NCI-H2029 (cell line): ENCODE measurements around the gene BRD7.

Source experiments
- DNase-seq: peaks from one replicate; lab custom pipeline; 2025; lab: John Stamatoyannopoulos, UW

BRD7 gene

DNA sequence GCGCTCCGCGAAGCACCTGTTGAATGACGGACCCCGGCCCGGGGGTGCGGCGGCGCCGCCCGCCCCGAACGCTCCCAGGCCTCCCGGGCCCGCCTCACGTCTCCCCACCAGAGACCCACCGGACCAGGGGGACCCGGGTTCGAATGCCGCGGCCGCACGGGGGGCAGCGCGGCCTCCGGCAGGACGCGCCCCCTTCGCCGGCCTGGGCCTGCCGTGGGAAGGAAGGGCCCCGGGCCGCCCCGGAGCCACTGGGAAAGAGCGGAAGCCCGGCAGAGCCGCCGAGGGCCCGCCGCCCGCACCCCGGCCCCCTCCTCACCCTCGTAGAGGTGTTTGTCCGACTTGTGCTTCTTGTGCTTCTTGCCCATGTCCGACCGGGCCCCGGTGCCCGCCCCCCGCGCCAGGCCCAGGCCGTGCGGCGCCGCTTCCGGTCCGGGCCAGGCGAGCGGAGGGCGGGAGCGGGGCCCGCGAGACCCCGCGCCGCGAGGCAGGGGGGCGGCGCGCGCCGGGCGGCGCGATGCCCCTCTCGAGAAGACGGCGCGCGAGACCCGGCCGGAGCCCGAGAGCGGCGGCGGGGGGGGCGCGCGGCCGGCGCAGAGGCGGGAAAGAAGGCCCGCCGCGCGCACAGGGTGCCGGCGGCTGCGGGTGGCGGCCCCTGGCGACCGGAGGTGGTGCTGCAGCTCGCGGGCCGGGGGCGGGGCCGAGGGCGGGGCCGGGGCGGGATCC is at the start of gene BRD7:
Gene BRD7 (minus strand): TSS at position 579 of the 723 bp plus-strand sequence. CDS start 214 bp downstream, at position 365.
- no peak for DNase-seq

DNA sequence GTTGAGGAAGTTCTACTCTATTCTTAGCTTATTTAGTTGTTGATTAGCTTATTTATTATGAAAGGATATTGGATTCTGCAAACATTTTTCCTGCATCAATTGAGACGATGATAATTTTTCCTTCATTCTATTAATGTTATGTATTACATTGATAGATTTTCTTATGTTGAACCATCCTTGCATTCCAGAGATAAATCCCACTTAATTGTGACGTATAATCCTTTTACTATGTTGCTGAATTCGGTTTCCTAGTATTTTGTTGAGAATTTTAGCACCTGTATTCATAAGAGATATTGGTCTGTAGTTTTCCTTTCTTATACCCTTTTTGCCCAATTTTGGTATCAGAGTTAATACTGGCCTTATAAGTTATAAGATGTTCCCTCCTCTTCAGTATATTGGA is 47.6 kb upstream of the BRD7 start:
- DNase-seq = no peak

DNA sequence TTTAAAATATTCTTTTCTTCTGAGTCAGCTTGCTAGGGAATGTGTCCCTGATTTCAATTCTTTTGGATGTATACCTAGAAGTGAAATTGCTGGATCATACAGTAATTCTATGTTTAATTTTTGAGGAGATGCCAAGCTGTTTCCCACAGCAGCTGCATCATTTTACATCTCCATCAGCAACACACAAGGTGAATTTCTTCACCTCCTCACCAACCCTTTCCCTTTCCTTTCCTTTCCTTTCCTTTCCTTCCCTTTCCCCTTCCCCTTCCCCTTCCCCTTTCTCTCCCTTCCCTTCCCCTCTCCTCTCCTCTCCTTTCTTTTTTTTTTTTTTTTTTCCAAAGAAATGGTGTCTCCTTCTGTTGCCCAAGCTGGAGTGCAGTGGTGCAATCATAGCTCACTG is 45.4 kb upstream of the BRD7 start:
- DNase-seq = no peak

DNA sequence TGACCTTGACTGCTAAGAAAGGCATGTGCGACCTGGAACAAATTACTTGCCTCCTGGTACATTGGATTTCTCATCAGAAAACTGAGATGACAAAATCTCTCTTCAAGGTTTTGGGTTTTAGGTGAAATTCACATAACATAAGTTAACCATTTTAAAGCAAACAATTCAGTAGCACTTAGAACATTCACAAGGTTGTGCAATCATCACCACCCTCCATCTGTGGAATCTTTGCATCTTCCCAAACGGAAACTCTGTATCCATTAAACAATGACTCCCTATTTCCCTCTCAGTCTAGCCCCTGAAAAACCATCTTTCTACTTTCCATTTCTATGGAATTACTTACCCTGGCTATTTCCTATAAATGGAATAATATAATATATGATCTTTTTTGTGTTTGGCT is 42.2 kb upstream of the BRD7 start:
- DNase-seq = no peak

DNA sequence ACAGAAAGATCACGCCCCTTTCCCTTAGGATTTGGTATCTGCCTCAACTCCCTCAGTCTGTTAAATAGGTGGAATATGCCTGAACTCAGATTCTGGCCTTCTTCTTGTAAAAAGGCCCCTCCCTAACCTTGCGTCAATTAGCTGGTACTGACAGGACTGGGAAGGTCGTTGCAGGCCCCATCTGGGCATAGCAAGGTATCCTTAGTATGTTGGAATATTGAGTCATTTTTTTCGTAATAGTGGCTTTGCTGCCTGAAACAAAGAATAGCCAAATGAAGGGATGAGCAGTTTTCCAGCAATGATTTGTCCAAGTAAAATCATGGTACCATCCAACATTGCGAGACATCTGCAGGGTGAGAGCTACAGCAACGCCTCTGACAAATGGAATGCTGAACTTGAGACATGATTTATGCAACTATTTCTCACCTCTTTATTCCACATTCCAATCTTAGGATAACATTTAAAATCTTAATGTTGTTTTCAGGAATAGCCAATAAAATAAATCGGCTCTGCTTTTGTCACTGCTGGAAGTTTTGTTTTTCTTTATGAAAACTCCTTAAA is 39.3 kb upstream of the BRD7 start:
- no peak for DNase-seq

DNA sequence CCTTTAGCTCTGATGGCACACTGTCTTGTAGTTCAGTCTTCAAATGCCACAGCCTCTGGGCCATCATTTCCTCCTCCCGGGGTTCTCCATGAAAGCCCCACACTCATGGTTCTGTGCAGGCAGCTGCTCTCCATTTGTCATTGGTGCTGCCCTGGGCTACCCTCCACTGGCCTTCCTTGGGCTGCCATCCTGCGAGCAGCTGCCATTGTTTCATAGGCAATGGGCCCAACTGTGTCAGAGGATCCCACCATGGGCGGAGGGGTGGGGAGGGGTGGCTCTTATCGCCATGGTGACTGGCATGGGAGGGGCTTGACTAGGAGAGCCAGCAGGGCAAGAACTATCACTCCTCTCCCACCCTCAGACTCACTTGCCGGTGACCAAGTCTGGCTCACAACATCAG is 38.6 kb upstream of the BRD7 start:
- no peak for DNase-seq

DNA sequence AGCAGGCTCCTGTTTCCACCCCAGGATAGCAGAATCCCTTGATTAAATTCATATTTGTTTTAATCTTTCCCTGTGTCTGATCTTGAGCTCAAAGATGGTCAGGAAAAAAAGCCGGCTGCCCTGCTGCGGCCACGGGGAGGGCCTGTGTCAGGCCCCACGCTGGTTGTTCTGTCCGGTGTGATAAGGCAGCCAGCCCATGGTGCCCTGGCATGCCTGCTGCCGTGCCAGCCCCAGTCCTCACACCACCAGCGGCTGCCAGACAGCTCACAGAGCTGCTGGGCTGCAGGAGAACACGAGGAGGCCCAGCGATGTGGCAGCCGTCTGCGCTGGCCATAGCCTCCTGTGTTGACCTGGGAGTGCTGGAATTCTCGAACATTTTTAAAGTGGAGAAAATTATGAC is 34.7 kb upstream of the BRD7 start:
- no peak for DNase-seq

DNA sequence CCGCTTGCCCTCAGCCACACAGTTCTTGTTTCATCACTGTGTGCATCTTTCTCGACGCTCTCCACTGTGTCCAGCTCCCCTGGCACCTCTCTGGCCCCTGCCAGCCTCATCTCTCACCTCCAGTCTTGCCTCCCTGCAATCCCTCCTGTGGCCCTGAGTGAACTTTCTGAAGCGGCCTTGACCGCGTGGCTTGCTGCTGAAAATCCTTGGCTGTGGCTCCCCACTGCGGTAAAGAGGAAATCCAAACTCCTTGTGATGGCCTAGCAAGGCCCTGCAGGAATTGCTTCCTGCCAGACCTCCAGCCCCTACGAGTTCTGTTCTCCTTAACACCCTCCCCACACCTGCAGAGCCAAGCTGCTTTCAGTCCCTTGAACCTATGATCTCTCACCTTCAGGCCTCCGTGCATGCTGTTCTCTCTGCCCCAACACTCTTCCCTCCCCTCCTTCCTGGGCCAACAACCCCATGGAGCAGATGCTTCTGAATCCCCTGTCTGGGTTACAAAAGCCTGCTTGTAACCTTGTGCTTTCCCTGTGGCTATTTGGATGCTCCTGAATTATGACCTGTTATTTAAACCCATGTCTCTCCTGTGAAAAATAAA is 33.6 kb upstream of the BRD7 start:
- no peak for DNase-seq

DNA sequence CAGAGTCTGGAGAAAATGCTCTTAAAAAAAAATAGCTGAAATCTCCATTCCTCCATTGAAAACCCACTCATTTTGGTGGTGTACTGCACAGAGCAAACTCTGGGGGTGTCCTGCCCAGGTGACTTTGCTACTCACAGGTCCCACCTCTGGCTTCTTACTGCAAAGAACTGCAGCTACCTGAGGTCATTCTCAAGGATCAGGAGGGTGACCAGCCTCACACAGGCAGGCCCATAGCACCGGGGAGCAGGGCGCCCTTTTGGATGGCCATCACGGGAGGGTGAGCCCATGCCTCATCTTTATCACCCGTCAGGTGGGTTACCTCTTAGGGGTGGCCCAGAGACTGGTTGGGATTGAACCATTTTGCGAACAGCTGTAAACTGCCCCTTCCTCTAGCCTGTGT is 32.6 kb upstream of the BRD7 start:
- DNase-seq = no peak

DNA sequence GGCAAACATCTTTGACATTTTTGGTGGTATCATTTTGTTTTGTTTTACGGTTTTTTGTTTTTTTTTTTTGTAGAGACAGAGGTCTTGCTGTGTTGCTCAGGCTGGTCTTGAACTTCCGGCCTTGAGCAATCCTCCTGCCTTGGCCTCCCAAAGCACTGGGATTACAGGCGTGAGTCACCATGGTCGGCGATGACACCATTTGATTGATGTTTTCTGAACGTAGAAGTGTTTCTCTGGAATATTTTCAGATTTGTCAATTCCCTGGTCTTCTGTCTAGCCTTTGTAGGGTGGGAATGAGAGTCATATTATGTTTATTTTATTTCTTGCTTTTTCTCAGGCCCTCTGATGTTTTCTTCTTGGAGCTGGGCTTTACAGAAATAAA is 32.2 kb upstream of the BRD7 start:
- no peak for DNase-seq

DNA sequence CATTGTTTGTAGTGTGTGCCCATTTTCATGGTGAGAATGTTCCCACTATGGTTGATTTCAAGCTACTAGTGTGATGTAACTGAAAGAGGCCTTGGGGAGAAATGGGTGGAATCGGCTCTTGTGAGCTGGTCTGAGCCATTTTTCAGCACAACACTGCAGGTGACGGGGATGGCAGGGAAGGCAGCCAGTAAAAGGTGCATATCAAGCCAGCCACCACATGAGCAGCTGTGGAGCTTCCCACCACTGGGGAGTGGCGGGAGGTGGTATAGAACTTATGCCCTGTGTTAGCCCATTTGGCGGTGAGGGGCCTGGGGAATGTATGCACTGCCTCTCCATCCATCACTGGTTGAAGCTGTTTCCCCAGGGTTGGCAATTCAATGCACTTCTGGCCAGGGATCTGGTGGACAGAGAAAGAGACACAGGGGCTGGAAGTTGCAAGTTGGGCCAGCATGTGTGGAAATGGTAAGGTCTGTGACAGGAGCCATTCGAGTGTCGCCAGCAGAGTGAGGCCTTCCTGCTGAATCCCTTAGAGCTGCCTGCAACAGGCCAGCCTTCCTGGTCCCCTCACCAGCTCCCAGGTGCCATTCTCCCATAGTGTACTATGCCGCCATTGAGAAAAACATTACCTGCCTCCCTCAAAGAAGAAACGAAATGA is 31.7 kb upstream of the BRD7 start:
- no peak for DNase-seq

DNA sequence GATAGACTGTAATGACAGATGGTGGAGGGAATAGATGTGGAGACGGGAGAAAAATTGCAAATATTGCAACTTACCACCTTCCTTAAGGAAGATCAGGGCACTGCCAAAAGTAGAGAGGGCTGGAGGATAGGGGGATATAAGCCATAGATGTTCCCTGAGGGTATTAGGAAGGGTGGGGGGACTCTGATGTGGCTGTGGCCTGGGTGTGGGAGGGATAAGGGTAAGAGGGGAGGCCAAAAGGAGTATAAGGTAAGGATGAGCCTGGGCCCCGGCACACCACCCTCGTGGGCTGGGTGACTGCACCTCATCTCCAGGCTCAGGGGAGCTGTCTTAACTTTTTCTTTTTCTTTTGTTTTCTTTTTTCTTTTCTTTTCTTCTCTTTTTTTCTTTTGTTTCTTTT is 30.6 kb upstream of the BRD7 start:
- DNase-seq = no peak

DNA sequence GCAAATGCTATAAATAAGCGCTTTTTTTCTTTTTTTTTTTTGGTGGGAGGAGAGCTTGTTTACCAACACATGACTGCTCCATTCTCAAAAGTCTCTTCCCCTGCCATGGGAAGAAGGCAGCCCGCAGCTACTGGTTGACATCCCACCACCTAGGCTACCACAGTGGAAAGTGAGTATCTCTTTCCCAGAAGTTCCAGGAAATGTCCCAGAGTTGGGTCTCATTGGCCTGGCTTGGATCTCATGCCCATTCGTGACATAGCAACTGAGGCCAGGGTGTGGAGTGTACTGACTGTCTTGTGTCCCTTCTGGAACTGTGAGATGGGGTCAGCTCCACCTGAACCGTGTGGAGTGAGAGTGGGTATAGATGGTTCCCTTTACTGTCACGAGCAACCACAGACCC is 29.5 kb upstream of the BRD7 start:
- no peak for DNase-seq

DNA sequence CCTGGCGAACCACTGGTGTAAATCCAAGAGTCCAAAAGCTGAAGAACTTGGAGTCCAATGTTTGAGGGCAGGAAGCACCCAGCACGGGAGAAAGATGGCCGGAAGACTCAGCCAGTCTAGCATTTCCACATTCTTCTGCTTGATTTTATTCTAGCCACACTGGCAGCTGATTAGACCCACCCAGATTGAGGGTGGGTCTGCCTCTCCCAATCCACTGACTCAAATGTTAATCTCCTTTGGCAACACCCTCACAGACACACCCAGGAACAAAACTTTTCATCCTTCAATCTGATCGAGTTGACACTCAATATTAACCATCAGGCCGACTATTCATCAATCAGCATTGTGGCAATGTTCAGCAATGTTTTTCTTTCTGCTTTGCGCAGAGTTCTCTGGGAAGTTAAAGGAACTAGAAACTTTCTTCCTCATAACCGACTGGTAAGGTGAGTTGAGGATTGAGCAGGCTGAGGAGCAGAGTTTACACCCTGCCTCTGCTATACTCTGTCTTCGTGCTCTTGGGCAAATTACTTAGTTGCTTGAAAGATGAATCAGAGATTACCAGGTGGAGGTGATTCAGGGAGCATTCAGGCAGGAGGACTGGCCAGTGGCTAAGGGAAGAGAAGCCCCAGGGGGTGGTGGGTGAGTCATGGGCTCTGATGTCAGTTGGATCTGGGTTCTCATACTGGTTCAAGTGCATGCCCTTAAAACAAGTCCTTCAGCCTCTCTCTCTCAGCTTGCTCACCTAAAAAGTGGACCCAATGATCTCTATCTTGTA is 28.2 kb upstream of the BRD7 start:
- no peak for DNase-seq

DNA sequence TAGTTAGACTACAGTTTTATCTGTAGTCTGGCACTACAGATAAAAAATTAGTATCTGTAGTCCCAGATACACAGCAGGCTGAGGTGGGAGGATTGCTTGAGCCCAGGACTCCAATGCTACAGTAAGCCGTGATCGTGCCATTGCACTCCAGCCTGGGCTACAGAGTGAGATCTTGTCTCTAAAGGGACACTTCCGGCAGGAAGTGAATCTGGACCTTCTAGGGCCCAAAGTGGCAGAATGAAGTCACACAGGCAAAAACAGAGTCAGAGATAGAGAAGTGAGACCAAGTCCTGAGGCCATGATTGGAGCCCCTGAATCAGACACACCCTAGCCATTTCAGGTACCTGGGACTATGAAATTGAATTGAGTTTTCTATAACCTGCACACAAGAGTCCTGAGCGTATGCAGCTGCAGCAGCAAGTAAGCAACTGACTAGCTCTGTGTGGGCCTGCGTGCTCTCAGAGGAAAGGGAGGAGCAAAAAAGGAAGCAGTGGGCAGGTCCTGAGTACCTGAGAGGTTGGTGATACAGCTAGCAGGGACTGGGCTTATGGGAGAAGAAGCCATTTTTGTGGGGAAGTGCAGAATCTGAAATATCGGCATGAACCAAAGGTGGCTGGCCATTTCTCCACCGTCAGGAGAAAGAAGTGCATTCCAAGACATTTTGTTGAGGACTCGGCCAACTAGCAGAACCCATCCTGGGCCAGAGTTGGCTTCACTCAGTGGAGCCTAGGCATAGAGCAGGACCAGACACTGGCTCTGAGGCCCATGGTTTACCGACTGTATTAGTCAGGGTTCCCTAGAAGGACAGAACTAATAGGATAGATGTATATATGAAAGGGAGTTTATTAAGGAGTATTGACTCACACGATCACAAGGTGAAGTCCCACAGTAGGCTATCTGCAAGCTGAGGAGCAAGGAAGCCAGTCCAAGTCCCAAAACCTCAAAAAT is 27.2 kb upstream of the BRD7 start:
- DNase-seq = no peak

DNA sequence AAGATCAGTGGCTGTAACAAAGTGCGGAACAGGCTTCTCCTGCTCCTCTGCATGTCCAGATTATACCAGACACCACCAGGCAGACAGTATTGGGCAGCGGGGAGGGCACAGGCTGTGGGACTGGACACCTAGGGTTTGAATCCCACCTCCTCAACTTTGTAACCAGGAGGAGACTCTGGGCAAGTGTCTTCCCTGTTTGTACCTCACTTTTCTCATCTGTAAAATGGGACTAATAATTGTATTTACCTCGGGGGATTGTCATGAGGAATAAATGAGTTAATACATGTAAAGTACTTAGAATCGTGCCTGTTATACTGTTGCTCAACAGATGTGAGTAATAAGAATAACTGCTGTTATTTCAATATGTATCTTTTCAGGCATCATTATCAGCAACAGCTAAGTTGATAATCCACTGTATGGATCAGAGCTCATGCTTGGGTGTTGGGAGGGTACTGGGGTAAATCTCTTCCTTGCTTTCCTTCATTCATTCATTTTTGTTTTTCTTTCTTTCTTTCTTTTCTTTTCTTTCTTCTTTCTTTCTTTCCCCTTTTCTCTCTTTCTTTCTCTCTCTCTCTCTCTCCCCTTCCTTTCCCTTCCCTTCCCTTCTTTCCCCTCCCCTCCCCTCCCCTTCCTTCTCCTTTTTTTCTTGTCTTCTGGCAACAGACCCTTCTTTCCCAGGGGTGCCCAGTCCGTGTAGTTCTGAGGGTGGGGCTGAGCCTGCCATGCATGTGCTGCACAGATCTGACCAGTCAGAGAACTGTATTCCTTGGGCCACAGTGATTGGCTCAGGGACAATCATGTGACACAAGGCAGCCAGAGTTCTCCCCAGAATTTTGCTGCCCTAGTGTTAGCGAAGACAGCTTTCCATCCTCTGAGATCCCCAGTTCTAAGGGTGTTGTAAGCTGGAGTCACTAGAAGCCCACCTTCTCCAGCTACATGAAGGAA is 25.3 kb upstream of the BRD7 start:
- no peak for DNase-seq

DNA sequence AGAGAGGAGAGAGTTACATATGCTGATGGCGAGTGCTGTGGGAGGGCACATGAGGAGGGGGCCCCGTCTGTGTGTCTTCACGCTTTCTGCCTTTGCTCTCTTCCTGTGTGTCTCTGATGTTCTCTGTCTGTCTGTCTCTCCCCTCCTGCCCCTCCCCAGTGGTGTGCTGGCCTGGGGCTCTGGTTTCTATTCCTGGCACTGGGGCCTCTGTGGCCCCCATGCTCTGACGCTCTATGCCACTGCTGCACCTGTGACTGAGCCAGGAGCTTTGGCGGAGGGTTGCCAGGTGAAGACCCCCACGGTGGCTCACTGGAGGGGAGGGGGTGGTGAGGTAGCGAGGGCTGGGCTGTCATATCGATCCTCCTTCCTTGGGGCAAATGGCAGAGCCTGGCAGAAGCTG is 24.6 kb upstream of the BRD7 start:
- DNase-seq = no peak

DNA sequence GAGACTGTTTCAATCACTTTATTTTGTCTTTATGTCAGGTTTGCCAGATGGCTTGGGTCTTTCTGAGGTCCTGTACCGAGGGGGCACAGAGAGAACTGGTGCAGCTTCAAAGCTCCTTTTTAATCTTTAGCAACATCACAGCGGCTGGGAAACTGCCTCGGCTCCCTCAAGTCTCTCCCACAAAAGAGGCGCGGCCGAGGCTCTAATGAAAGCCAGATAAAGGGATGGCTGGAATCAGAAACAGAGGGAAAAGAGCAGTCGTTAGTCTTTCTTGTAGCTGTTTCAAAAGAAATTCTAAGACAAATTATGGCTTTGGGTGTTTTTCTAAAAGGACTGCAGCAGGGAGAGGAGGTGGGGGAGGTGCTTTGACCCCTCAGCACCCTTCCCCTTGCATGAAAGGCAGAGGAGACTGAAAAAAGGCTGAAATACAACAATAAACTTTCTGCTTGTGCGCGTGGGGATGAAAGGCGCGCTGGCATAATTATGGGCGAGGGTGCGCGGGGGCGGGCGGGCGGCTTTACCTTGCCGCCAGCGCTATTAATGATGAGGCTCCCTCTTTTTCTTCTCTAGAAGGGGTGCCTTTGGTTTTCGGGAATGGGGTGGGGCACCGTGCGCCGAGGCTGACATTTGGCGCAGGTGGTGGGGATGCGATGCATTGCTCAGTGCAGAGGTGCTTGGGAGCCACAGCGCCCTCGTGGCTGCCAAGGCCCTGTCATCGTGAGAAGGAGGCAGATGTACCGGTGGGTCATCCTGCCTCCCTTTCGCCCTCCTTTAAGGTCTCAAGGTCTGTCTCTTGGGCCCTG is 22.3 kb upstream of the BRD7 start:
- DNase-seq = no peak

DNA sequence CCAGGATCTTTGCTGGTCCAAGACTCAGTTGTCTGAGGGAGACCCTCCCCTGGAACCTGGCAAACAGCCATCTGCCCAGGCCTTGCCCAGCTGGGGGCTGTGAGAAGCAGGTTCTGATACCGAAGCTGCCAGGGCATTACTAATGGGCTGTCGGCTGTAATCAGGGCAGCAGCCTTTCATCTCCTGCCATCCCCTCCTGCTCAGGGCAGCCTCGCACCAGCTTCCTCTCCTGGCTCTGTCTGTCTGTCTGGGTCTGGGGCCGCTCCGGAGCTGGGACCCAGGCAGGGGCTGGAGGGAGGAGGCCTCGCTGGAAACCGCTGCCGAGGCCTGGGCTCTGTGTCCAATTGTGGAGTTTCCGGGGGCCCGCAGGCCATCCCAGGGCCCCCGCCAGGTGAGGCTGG is 21.6 kb upstream of the BRD7 start:
- DNase-seq = no peak
